Retinal pigment epithelial cell (primary cell): ENCODE measurements around the gene LINC01488.

Experiments used
- DNase-seq: peaks from one replicate; pipeline ENCODE4 v3.0.0-alpha.2; 2010; ENCODE audit warnings: low read depth
- H3K4me3 ChIP-seq: 2 replicates; pipeline ENCODE4 v1.5.1; 2011; ENCODE audit warnings: mild to moderate bottlenecking, low read length, control low read depth, moderate library complexity
- TF ChIP-seq, protein P1 (sequence below): conservative IDR thresholded peaks from 2 replicates; pipeline ENCODE4 v1.5.1; 2011; ENCODE audit warnings: low read depth, low read length, control low read depth, inconsistent platforms

Gene LINC01488

GRCh38 chr11:69481393-69481844, at the start of gene LINC01488:
Gene LINC01488 (plus strand): TSS chr11:69481663.
- TF ChIP-seq, protein P1, sequence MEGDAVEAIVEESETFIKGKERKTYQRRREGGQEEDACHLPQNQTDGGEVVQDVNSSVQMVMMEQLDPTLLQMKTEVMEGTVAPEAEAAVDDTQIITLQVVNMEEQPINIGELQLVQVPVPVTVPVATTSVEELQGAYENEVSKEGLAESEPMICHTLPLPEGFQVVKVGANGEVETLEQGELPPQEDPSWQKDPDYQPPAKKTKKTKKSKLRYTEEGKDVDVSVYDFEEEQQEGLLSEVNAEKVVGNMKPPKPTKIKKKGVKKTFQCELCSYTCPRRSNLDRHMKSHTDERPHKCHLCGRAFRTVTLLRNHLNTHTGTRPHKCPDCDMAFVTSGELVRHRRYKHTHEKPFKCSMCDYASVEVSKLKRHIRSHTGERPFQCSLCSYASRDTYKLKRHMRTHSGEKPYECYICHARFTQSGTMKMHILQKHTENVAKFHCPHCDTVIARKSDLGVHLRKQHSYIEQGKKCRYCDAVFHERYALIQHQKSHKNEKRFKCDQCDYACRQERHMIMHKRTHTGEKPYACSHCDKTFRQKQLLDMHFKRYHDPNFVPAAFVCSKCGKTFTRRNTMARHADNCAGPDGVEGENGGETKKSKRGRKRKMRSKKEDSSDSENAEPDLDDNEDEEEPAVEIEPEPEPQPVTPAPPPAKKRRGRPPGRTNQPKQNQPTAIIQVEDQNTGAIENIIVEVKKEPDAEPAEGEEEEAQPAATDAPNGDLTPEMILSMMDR: no peak
- DNase-seq: no peak
- no peak within 1 kb of the TSS for H3K4me3 ChIP-seq

DNA sequence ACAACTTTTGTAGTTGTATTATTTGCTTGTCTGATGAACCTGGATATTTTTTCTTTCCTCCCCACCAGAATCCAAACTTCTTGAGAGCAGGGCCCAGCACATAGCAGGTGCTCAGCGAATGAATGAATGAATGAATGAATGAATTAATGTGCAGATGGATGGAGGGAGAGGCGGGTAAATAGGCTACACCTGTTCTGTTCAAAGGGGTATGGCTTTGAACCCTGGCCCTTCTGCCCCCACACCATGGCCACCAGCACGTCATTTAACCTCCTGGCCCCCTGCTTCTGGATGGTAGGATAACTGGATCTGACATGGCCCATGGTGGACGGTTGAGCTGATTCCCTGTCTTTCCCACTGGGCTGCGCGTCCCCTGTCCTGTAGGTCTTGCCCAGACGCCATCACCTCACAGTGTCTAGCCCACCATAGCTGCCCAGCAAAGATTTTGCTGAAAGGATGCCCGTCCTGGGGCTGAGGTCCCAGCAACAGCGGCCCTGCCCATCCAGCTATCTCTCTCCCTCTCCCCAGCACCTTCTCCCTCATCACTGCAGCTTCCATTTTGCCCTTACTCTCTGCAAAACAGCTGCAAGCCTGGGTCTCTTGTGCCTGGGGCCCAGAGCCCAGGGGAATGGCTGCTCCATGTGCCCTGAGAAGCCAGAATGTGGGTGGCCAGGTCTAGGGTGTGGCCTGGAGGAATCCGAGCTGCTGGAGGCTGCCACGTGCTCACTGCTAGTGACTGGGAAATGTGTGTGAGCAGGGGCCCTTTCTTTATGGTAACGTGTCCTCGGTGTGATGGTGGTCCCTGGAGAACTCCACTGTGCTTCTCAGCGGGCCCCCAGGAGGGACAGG, 49.3 kb upstream of the LINC01488 start:
- H3K4me3 ChIP-seq: no peak overlapping the region
- DNase-seq: no peak
- TF ChIP-seq, protein P1: no peak

DNA sequence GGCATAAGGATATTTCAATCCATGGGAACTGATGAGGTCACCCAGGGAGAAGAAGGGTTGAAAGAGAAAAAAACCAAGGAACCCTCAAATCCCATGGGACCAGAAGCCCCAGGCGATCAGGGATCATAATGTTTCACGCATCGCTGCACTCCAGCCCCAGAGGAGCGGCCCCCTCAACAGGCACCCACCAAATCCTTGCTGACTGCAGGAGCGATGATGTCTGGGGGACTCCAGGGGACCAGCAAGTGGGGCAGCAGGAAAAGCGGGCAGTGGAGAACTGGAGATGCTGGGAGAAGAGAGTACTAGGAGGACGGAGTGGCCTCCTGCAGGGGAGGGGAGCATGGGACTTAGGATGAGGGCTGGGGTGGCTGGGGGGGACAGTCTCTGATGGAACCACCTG, 47.7 kb upstream of the LINC01488 start:
- TF ChIP-seq, protein P1: no peak
- DNase-seq: no peak
- no peak overlapping the region for H3K4me3 ChIP-seq

- TF ChIP-seq, protein P1: no peak
- no peak for DNase-seq
- H3K4me3 ChIP-seq: no peak overlapping the region
These were observed 47.0 kb upstream of the LINC01488 start for GRCh38 chr11:69434471-69434931.

GRCh38 chr11:69435161-69435986, 46.1 kb upstream of the LINC01488 start:
- TF ChIP-seq, protein P1: no peak
- DNase-seq: no peak
- H3K4me3 ChIP-seq: no peak overlapping the region

GRCh38 chr11:69436041-69436982, 45.2 kb upstream of the LINC01488 start:
- no peak for DNase-seq
- no peak overlapping the region for H3K4me3 ChIP-seq
- TF ChIP-seq, protein P1: no peak
